ENCODE measurements around the gene SDCCAG8. TPM values are rescaled to one million over a fixed set of nuclear protein-coding genes. Genes with fewer than 3 reads are reported as not detected.
A peak's percentile ranks its signal among the peaks of the same experiment; 100 is the strongest.

The SDCCAG8 gene
- total and polyA plus RNA-seq, 11 donors = 7.8 to 36.6 (median 21.6) TPM

GRCh38 chr1:243256590-243256989, 749 bp downstream of the SDCCAG8 start:
- Histone ChIP-seq H3K9me3 (no peaks in the 10 kb centered on the region), H3K27me3 (no peaks in the 10 kb centered on the region), H3K27ac (peak overlapping the region in 11 of 12 donors; percentile 90 to 98 (median 96)), H3K4me1 (peaks cover 0 to 64% (median 29%) of the 10 kb centered on the region in 12 donors), H3K36me3 (no peaks in the 10 kb centered on the region), H3K4me3 (peak overlapping the region; percentile 29 to 100 (median 83))
- no peak for TF ChIP-seq POLR2A (IDR thresholded peaks at IDR 0.05)
- TF ChIP-seq CTCF (IDR thresholded peaks at IDR 0.05) = no peak
- no peak for DNase-seq
- no peak for ATAC-seq
- intact Hi-C loops (cut with DNase I) = loop anchor here in 4 of 10 donors (5.0 to 10.0 kb wide), 5 partner anchors 122 to 1578 kb away; partner anchors contain the start of genes ADSS2 (in 2 of the 4) and COX20 (in 1 of the 4)
- WGBS, 4 donors = 31 to 46% (median 38%) methylated on average over 2 of the region's 2 CpGs

GRCh38 chr1:243257189-243257588, 1.3 kb downstream of the SDCCAG8 start:
- Histone ChIP-seq H3K4me1 (peaks cover 0 to 58% (median 26%) of the 10 kb centered on the region in 12 donors), H3K36me3 (no peaks in the 10 kb centered on the region), H3K27ac (peak overlapping the region in 2 of 12 donors; percentile 95 to 98), H3K4me3 (peak overlapping the region in 6 of 12 donors; percentile 72 to 85 (median 82)), H3K9me3 (no peaks in the 10 kb centered on the region), H3K27me3 (no peaks in the 10 kb centered on the region)
- DNase-seq (no peak), ATAC-seq (no peak)
- WGBS, 4 donors = 91 to 99% (median 98%) methylated on average over 1 of the region's 1 CpG
- intact Hi-C loops (cut with DNase I) = loop anchor here in 4 of 10 donors (5.0 to 10.0 kb wide), 5 partner anchors 122 to 1578 kb away; partner anchors contain the start of genes ADSS2 (in 2 of the 4) and COX20 (in 1 of the 4)
- TF ChIP-seq POLR2A (IDR thresholded peaks at IDR 0.05) (no peak), CTCF (IDR thresholded peaks at IDR 0.05) (no peak)

- Histone ChIP-seq H3K36me3 (no peaks in the 10 kb centered on the region), H3K4me3 (no peak overlapping the region), H3K4me1 (peaks cover 0 to 47% (median 23%) of the 10 kb centered on the region in 12 donors), H3K9me3 (no peaks in the 10 kb centered on the region), H3K27ac (no peak overlapping the region), H3K27me3 (no peaks in the 10 kb centered on the region)
- TF ChIP-seq CTCF (IDR thresholded peaks at IDR 0.05) (no peak), POLR2A (IDR thresholded peaks at IDR 0.05) (no peak)
- ATAC-seq (no peak), DNase-seq (no peak)
- intact Hi-C loops (cut with DNase I) = loop anchor here in 4 of 10 donors (5.0 to 10.0 kb wide), 5 partner anchors 124 to 1576 kb away; partner anchors contain the start of genes ADSS2 (in 2 of the 4) and COX20 (in 1 of the 4)
- WGBS, 4 donors = 94 to 98% (median 96%) methylated on average over 7 of the region's 7 CpGs
Observed at GRCh38 chr1:243258731-243259130, 2.9 kb downstream of the SDCCAG8 start.

GRCh38 chr1:243260221-243260880, 4.5 kb downstream of the SDCCAG8 start:
- WGBS, 4 donors = 65 to 71% (median 69%) methylated on average over 4 of the region's 4 CpGs
- Histone ChIP-seq H3K9me3 (no peaks in the 10 kb centered on the region), H3K27me3 (no peaks in the 10 kb centered on the region), H3K36me3 (no peaks in the 10 kb centered on the region), H3K27ac (peak overlapping the region in 2 of 12 donors; percentile 2 to 68), H3K4me1 (peaks cover 0 to 62% (median 37%) of the 10 kb centered on the region in 12 donors), H3K4me3 (no peak overlapping the region)
- DNase-seq (no peak), ATAC-seq (no peak)
- intact Hi-C loops (cut with DNase I) = no loop called here
- TF ChIP-seq POLR2A (IDR thresholded peaks at IDR 0.05) (no peak), CTCF (IDR thresholded peaks at IDR 0.05) (no peak)
